ENCODE results near the gene TMEM203. TPM values are rescaled to one million over a fixed set of nuclear protein-coding genes. Genes with fewer than 3 reads are reported as not detected.

Gene TMEM203
- polyA plus RNA-seq, 1 donor from 2014 or later = 61.1 TPM

DNA sequence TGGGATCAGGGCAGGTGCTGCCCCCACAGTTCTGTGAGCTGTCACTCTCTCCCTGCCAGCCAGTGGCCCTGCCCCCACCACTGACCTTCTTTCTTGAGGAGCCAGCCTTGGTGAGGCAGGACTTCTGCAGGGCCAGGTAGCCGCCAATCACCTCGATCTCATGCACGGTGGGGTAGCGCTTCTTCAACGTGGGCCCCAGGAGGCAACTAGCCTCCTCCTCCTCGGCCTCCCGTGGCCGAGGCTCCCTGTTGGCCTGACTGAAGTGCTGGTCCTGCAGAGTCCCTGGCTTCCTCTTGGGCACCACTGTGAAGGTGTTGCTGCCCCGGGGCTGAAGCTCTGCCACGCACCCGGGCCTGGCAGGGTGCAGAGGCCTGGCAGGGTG is 6.6 kb downstream of the TMEM203 start:
- Histone ChIP-seq H3K27ac (ENCODE audit: low read length) (no peak overlapping the region), H3K4me3 (ENCODE audit: low read length) (peak overlapping the region; percentile 65), H4K20me1 (ENCODE audit: insufficient read depth) (no peaks in the 10 kb centered on the region), H3K9me3 (ENCODE audit: low read length) (no peaks in the 10 kb centered on the region), H3K4me2 (ENCODE audit: low read length) (no peak overlapping the region), H2AFZ (ENCODE audit: low read depth, low read length) (no peak overlapping the region), H3K9me2 (ENCODE audit: insufficient read depth, low read length) (no peaks in the 10 kb centered on the region), H3F3A (ENCODE audit: insufficient read depth, low read length, poor library complexity, severe bottlenecking) (no peaks in the 10 kb centered on the region), H3K36me3 (ENCODE audit: insufficient read depth, low read length) (no peaks in the 10 kb centered on the region), H3K9ac (ENCODE audit: low read length) (peak overlapping the region; percentile 54), H3K79me2 (replicated peaks; ENCODE audit: insufficient read depth, low read length) (peaks cover 4% of the 10 kb centered on the region), H3K27me3 (ENCODE audit: insufficient read depth, low read depth, low read length) (no peaks in the 10 kb centered on the region)
- no peak for TF ChIP-seq RAD21 (conservative IDR thresholded peaks at IDR 0.05)

DNA sequence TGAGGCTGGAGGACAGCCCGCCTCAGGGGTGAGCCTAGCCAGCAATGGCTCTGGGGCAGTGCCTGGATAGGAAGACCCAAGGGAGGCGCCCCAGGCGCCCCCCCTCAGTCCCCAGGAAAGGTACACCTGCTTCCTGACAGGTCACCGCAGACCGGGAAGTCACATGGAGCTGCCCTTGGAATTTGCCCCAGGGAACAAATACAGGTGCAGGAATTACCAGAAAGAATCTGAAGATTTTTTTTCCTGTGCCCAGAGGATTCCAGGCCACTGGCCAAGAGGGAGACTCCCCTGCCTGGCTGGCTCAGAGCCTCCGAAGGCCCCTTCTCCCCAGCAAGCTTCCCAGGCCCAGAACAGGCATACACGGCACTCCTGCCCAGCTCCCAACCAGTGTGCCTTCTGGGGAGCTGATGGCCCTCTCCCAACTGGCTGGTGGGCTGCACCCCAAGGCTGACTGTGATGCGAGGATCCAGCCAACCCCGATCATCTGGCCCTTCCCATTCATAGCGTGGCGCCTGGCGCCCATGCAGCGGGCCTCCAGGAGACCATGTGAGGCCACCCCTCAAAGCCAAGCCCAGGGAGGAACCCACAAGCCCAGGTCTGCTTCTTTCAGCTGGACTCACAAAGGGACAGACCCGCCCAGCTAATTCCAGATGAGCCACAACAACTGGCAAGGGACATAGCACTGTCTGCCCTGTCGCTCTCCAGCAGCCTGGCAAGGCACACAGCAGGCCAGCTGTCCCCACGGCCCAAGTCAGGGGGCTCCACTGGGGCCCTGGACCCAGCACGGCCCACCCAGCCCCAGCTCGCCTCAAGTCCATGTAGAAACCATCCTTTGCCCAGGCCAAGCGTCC is 7.2 kb downstream of the TMEM203 start:
- Histone ChIP-seq H3K9ac (ENCODE audit: low read length) (no peak overlapping the region), H3K9me2 (ENCODE audit: insufficient read depth, low read length) (no peaks in the 10 kb centered on the region), H3K4me2 (ENCODE audit: low read length) (no peak overlapping the region), H2AFZ (ENCODE audit: low read depth, low read length) (no peak overlapping the region), H3K79me2 (replicated peaks; ENCODE audit: insufficient read depth, low read length) (no peaks in the 10 kb centered on the region), H3F3A (ENCODE audit: insufficient read depth, low read length, poor library complexity, severe bottlenecking) (no peaks in the 10 kb centered on the region), H3K27ac (ENCODE audit: low read length) (no peak overlapping the region), H3K36me3 (ENCODE audit: insufficient read depth, low read length) (no peaks in the 10 kb centered on the region), H3K27me3 (ENCODE audit: insufficient read depth, low read depth, low read length) (no peaks in the 10 kb centered on the region), H4K20me1 (ENCODE audit: insufficient read depth) (no peaks in the 10 kb centered on the region), H3K9me3 (ENCODE audit: low read length) (no peaks in the 10 kb centered on the region), H3K4me3 (ENCODE audit: low read length) (peak overlapping the region; percentile 65)
- TF ChIP-seq RAD21 (conservative IDR thresholded peaks at IDR 0.05) (no peak), MXI1 (conservative IDR thresholded peaks at IDR 0.05; ENCODE audit: poor library complexity, severe bottlenecking) (no peak), SMC3 (conservative IDR thresholded peaks at IDR 0.05; ENCODE audit: poor library complexity) (no peak), TAF1 (IDR thresholded peaks at IDR 0.05; ENCODE audit: low read depth) (no peak)

DNA sequence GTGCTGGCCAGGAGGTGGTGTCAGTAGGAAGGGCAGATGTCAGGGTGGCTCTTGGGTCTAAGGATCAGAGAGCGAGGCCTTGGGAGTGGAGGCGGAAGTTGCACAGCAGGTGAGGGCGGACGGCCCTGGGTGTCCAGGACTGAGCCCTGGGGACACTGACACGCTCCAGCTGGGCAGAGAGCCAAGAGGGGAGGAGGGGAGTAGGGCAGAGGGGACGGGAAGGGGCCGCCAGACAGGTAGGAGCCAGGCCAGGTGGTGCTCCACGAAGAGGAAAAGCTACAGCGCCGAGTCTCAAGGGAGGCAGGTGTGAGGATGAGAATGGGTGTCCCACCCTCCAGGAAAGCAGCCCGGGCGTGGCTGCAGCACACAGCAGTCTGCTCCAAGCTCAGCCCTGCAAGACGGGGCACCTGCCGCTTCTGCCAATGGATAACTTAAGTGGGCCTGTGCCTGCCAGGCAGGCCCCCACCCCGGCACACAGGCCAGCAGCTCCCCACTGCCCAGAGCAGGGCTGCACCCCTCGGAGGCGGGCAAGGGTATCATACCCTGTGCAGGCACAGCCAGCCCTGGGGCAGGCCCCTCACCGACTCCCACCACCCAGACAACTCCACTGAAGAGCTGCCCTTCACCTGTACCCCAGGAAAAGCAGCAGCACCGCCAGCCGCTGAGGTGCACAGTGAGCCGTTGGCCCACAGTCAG is 9.8 kb downstream of the TMEM203 start:
- no peak overlapping the region for H2AFZ ChIP-seq (ENCODE audit: low read depth, low read length)
- no peaks in the 10 kb centered on the region for H3K27me3 ChIP-seq (ENCODE audit: insufficient read depth, low read depth, low read length)
- H3K9me3 ChIP-seq (ENCODE audit: low read length) = no peaks in the 10 kb centered on the region
- no peaks in the 10 kb centered on the region for H4K20me1 ChIP-seq (ENCODE audit: insufficient read depth)
- H3K9me2 ChIP-seq (ENCODE audit: insufficient read depth, low read length) = no peaks in the 10 kb centered on the region
- no peak overlapping the region for H3K4me2 ChIP-seq (ENCODE audit: low read length)
- no peaks in the 10 kb centered on the region for H3K79me2 ChIP-seq (replicated peaks; ENCODE audit: insufficient read depth, low read length)
- TF ChIP-seq MXI1 (conservative IDR thresholded peaks at IDR 0.05; ENCODE audit: poor library complexity, severe bottlenecking) = no peak
- no peak overlapping the region for H3K4me3 ChIP-seq (ENCODE audit: low read length)
- H3K36me3 ChIP-seq (ENCODE audit: insufficient read depth, low read length) = no peaks in the 10 kb centered on the region
- no peak overlapping the region for H3K27ac ChIP-seq (ENCODE audit: low read length)
- H3K9ac ChIP-seq (ENCODE audit: low read length) = no peak overlapping the region
- no peaks in the 10 kb centered on the region for H3F3A ChIP-seq (ENCODE audit: insufficient read depth, low read length, poor library complexity, severe bottlenecking)

DNA sequence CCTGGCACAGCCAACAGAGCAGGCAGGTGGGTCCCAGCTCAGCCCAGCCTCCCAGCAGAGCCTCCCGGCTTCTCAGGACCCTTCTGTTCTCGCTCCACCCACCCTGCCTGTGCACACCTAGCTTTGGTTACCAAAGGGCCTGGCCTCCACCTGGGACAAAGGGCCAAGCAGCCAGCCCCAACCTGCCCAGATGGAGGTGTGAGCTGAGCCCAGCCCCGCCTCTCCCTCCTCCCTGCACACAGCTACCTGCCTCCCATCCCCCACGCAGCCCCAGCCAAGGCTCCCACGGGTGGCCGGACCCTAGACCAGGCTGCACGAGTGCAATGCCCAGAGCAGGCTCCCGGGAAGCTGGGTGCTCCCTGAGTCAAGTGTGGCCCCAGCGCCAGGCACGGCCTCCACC is 10.5 kb downstream of the TMEM203 start:
- no peaks in the 10 kb centered on the region for H3K9me2 ChIP-seq (ENCODE audit: insufficient read depth, low read length)
- H3K4me2 ChIP-seq (ENCODE audit: low read length) = no peak overlapping the region
- H3K9me3 ChIP-seq (ENCODE audit: low read length) = no peaks in the 10 kb centered on the region
- H3K79me2 ChIP-seq (replicated peaks; ENCODE audit: insufficient read depth, low read length) = no peaks in the 10 kb centered on the region
- no peak overlapping the region for H3K27ac ChIP-seq (ENCODE audit: low read length)
- no peak overlapping the region for H3K4me3 ChIP-seq (ENCODE audit: low read length)
- no peaks in the 10 kb centered on the region for H4K20me1 ChIP-seq (ENCODE audit: insufficient read depth)
- H2AFZ ChIP-seq (ENCODE audit: low read depth, low read length) = no peak overlapping the region
- no peaks in the 10 kb centered on the region for H3K36me3 ChIP-seq (ENCODE audit: insufficient read depth, low read length)
- H3F3A ChIP-seq (ENCODE audit: insufficient read depth, low read length, poor library complexity, severe bottlenecking) = no peaks in the 10 kb centered on the region
- no peak for TF ChIP-seq SMC3 (conservative IDR thresholded peaks at IDR 0.05; ENCODE audit: poor library complexity)
- TF ChIP-seq, protein P1, sequence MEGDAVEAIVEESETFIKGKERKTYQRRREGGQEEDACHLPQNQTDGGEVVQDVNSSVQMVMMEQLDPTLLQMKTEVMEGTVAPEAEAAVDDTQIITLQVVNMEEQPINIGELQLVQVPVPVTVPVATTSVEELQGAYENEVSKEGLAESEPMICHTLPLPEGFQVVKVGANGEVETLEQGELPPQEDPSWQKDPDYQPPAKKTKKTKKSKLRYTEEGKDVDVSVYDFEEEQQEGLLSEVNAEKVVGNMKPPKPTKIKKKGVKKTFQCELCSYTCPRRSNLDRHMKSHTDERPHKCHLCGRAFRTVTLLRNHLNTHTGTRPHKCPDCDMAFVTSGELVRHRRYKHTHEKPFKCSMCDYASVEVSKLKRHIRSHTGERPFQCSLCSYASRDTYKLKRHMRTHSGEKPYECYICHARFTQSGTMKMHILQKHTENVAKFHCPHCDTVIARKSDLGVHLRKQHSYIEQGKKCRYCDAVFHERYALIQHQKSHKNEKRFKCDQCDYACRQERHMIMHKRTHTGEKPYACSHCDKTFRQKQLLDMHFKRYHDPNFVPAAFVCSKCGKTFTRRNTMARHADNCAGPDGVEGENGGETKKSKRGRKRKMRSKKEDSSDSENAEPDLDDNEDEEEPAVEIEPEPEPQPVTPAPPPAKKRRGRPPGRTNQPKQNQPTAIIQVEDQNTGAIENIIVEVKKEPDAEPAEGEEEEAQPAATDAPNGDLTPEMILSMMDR (IDR thresholded peaks at IDR 0.05; ENCODE audit: poor library complexity, severe bottlenecking) = no peak
- no peak for TF ChIP-seq MXI1 (conservative IDR thresholded peaks at IDR 0.05; ENCODE audit: poor library complexity, severe bottlenecking)
- no peak for TF ChIP-seq TAF1 (IDR thresholded peaks at IDR 0.05; ENCODE audit: low read depth)
- TF ChIP-seq, protein P2, sequence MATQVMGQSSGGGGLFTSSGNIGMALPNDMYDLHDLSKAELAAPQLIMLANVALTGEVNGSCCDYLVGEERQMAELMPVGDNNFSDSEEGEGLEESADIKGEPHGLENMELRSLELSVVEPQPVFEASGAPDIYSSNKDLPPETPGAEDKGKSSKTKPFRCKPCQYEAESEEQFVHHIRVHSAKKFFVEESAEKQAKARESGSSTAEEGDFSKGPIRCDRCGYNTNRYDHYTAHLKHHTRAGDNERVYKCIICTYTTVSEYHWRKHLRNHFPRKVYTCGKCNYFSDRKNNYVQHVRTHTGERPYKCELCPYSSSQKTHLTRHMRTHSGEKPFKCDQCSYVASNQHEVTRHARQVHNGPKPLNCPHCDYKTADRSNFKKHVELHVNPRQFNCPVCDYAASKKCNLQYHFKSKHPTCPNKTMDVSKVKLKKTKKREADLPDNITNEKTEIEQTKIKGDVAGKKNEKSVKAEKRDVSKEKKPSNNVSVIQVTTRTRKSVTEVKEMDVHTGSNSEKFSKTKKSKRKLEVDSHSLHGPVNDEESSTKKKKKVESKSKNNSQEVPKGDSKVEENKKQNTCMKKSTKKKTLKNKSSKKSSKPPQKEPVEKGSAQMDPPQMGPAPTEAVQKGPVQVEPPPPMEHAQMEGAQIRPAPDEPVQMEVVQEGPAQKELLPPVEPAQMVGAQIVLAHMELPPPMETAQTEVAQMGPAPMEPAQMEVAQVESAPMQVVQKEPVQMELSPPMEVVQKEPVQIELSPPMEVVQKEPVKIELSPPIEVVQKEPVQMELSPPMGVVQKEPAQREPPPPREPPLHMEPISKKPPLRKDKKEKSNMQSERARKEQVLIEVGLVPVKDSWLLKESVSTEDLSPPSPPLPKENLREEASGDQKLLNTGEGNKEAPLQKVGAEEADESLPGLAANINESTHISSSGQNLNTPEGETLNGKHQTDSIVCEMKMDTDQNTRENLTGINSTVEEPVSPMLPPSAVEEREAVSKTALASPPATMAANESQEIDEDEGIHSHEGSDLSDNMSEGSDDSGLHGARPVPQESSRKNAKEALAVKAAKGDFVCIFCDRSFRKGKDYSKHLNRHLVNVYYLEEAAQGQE (IDR thresholded peaks at IDR 0.05; ENCODE audit: borderline replicate concordance) = no peak
- TF ChIP-seq EZH2 (IDR thresholded peaks at IDR 0.05; ENCODE audit: borderline replicate concordance, insufficient read depth, low read length, poor library complexity, severe bottlenecking) = no peak
- TF ChIP-seq POLR2AphosphoS5 (IDR thresholded peaks at IDR 0.05) = no peak
- TF ChIP-seq RAD21 (conservative IDR thresholded peaks at IDR 0.05) = no peak
- no peak for TF ChIP-seq EP300 (conservative IDR thresholded peaks at IDR 0.05; ENCODE audit: poor library complexity, severe bottlenecking)
- no peak overlapping the region for H3K9ac ChIP-seq (ENCODE audit: low read length)
- H3K27me3 ChIP-seq (ENCODE audit: insufficient read depth, low read depth, low read length) = no peaks in the 10 kb centered on the region
